ENCODE measurements around the gene DIDO1. TPM values are rescaled to one million over a fixed set of nuclear protein-coding genes. Genes with fewer than 3 reads are reported as not detected.
A peak's percentile ranks its signal among the peaks of the same experiment; 100 is the strongest.
"Not testable (repeated sequence)": the region's sequence is repeated elsewhere in the genome, so short reads cannot be mapped to it uniquely, and the experiment has no call there.

The DIDO1 gene
- total RNA-seq, 2 donors from 2014 or later: 68.5 to 75.9 TPM

DNA sequence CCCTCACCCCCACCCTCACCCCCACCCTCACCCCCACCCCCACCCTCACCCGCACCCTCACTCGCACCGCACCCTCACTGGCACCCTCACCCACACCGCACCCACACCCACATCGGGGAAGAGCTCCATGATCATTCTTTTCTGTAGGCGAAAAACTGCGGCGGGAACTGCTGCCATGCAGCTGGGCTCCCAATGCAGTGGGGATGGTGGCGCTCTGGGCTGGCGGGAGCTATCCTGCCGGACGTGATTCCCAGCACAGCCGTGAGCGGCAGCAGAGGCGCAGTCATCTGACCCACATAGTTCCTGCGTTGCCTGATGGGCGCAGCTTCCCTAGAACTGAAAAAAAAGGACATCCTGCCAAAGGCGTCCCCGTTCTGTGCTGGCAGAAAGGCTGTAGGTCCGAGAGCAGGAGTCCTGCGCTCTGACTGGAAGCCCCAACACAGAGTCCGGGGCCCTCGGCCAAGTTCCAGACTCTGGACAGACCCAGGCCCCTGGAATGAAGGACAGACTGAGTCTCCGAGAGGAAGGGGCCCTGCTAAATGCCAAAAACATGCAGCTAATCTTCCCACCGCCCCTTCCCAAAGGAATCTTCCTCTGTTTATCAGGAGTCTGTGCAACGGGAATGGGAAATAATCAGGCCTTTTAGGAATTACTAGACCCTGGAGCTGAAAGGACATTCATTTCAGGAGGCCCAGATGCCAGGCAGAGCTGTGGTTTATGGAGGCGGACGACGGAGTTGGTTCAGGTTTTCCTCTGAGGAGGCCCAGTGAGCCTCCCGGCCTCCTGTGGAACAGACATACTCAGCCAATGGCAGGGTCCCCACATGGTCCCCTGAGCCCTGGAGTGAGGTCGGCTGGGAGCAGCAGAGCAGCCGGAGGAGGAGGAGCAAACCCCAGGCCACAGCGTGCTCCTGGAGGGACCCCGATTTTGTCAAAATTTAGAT, 50.6 kb downstream of the DIDO1 start:
- WGBS: 40% methylated on average over 27 of the region's 34 CpGs

DNA sequence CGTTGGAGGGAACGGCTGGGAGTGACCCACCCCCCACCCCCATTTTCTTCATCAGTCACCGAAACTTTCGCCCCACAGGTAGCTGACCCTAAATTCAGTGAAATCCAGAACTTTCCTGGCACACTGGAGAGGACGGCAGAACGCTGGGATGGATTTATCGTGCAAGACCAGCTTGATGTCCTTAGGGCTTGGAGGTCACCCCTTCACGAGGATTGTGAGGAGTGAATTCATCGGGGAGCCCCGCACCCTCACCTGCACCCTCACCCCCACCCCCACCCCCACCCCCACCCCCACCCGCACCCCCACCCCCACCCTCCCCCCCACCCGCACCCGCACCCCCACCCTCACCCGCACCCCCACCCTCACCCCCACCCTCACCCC, 51.4 kb downstream of the DIDO1 start:
- Histone ChIP-seq H3K4me1 (replicated peaks) (no peaks in the 10 kb centered on the region), H3K36me3 (no peaks in the 10 kb centered on the region), H3K9me3 (no peaks in the 10 kb centered on the region), H3K27me3 (replicated peaks; ENCODE audit: insufficient read depth) (no peaks in the 10 kb centered on the region), H3K27ac (no peak overlapping the region), H3K4me3 (no peak overlapping the region)
- WGBS: 93% methylated on average over 10 of the region's 14 CpGs
- intact Hi-C loops (cut with DNase I): loop anchor here (5.0 kb wide), 1 partner anchor 132 kb away; the partner anchor contains the start of gene BHLHE23
- TF ChIP-seq, protein P1, sequence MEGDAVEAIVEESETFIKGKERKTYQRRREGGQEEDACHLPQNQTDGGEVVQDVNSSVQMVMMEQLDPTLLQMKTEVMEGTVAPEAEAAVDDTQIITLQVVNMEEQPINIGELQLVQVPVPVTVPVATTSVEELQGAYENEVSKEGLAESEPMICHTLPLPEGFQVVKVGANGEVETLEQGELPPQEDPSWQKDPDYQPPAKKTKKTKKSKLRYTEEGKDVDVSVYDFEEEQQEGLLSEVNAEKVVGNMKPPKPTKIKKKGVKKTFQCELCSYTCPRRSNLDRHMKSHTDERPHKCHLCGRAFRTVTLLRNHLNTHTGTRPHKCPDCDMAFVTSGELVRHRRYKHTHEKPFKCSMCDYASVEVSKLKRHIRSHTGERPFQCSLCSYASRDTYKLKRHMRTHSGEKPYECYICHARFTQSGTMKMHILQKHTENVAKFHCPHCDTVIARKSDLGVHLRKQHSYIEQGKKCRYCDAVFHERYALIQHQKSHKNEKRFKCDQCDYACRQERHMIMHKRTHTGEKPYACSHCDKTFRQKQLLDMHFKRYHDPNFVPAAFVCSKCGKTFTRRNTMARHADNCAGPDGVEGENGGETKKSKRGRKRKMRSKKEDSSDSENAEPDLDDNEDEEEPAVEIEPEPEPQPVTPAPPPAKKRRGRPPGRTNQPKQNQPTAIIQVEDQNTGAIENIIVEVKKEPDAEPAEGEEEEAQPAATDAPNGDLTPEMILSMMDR (IDR thresholded peaks at IDR 0.05): no peak
- no peak for TF ChIP-seq POLR2A (IDR thresholded peaks at IDR 0.05)
- no peak for TF ChIP-seq POLR2AphosphoS5 (IDR thresholded peaks at IDR 0.05)
- no peak for DNase-seq (ENCODE audit: low spot score)

More for the DNA sequence above, 50.6 kb downstream of the DIDO1 start:
- DNase-seq (ENCODE audit: low spot score): peak; percentile 60
- peaks cover 0 to 3% of the 10 kb centered on the region in 2 donors for H3K36me3 ChIP-seq
- no peaks in the 10 kb centered on the region for H3K27me3 ChIP-seq (replicated peaks; ENCODE audit: insufficient read depth)
- intact Hi-C loops (cut with DNase I): no loop called here
- H3K4me1 ChIP-seq (replicated peaks): no peaks in the 10 kb centered on the region
- no peak overlapping the region for H3K4me3 ChIP-seq
- no peak for TF ChIP-seq POLR2A (IDR thresholded peaks at IDR 0.05)
- TF ChIP-seq, protein P1 (IDR thresholded peaks at IDR 0.05): peak in 3 of 4 experiments; percentile 24 to 44 (median 35)
- TF ChIP-seq POLR2AphosphoS5 (IDR thresholded peaks at IDR 0.05): peak; percentile 60
- H3K27ac ChIP-seq: peak overlapping the region; percentile 16 to 56
- H3K9me3 ChIP-seq: no peaks in the 10 kb centered on the region

DNA sequence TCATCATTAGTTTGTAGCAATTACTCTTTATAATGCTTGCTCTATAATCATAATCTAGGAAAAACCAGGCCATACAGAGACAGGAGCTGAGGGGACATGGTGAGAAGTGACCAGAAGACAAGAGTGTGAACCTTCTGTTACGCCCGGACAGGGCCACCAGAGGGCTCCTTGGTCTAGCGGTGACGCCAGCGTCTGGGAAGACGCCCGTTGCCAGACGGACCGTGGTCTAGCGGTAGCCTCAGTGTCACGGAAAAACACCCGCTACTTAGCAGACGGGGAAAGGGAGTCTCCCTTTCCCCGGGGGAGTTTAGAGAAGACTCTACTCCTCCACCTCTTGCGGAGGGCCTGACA, 52.6 kb downstream of the DIDO1 start:
- DNase-seq (ENCODE audit: low spot score): peak; percentile 55
- H3K4me1 ChIP-seq (replicated peaks); H3K27ac ChIP-seq; H3K4me3 ChIP-seq; H3K27me3 ChIP-seq (replicated peaks; ENCODE audit: insufficient read depth); H3K9me3 ChIP-seq; H3K36me3 ChIP-seq: not testable (repeated sequence)
- TF ChIP-seq, protein P1 (IDR thresholded peaks at IDR 0.05): peak in 3 of 4 experiments; percentile 42 to 76 (median 69)
- WGBS: 10% methylated on average over 15 of the region's 15 CpGs
- intact Hi-C loops (cut with DNase I): loop anchor here (5.0 kb wide), 1 partner anchor 134 kb away; the partner anchor contains the start of gene BHLHE23

DNA sequence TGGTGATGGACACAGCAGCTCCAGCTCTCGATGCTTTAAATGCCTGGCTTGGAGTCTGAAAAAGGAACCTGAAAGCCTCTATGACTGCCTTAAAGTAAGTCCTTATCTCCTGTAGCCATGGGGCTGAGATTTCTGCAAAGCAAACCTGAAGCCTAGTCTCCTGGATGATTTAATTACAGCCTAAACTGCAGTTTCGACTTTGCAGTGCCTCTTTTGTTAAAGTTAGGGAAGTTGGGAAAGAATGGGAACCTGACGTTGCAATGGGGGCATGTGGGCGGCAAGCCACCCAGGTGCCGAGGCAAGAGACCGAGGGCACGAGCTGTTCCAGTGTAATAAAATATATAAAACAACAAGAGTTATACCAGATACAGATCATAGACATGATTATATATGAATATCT, 53.0 kb downstream of the DIDO1 start:
- no peaks in the 10 kb centered on the region for H3K27me3 ChIP-seq (replicated peaks; ENCODE audit: insufficient read depth)
- DNase-seq (ENCODE audit: low spot score): no peak
- H3K4me3 ChIP-seq: no peak overlapping the region
- TF ChIP-seq, protein P1 (IDR thresholded peaks at IDR 0.05): no peak
- no peak for TF ChIP-seq POLR2AphosphoS5 (IDR thresholded peaks at IDR 0.05)
- no peak for TF ChIP-seq POLR2A (IDR thresholded peaks at IDR 0.05)
- WGBS: 56% methylated on average over 7 of the region's 7 CpGs
- H3K9me3 ChIP-seq: no peaks in the 10 kb centered on the region
- no peaks in the 10 kb centered on the region for H3K36me3 ChIP-seq
- no peak overlapping the region for H3K27ac ChIP-seq
- H3K4me1 ChIP-seq (replicated peaks): no peaks in the 10 kb centered on the region
- intact Hi-C loops (cut with DNase I): loop anchor here (5.0 kb wide), 1 partner anchor 134 kb away; the partner anchor contains the start of gene BHLHE23
